Lung (tissue), 12 donors: Measurements from ENCODE around the gene CASK. TPM values are rescaled to one million over a fixed set of nuclear protein-coding genes. Genes with fewer than 3 reads are reported as not detected.

ENCODE experiments used
- ATAC-seq: fragments of 200-7000 bp; cut with Tn5 transposase; one replicate; pipeline ENCODE4 v1.9.1; 2020; ENCODE audit warnings: moderate number of reproducible peaks; ENCODE audit not compliant: insufficient read depth, low FRiP score
- DNase-seq, 3 donors: peaks; one replicate each; pipeline ENCODE4 v3.0.0-alpha.2; 2013 to 2017
- H3K27ac ChIP-seq, 2 donors: one replicate each; pipeline ENCODE4 v1.5.1; 2013; ENCODE audit warnings: mild to moderate bottlenecking in 2 of 2, moderate library complexity in 2 of 2, control low read depth in 1 of 2, inconsistent platforms in 1 of 2, low read depth in 1 of 2, low read length in 1 of 2
- H3K27me3 ChIP-seq, 3 donors: one replicate each; pipeline ENCODE4 v1.5.1; 2013; ENCODE audit warnings: low read length in 2 of 3; ENCODE audit not compliant: control insufficient read depth in 3 of 3, insufficient read depth in 3 of 3
- H3K36me3 ChIP-seq, 4 donors: one replicate each; pipeline ENCODE4 v1.5.1; 2013; ENCODE audit warnings: low read length in 4 of 4, mild to moderate bottlenecking in 1 of 4, moderate library complexity in 1 of 4; ENCODE audit not compliant: control insufficient read depth in 4 of 4, insufficient read depth in 4 of 4
- H3K4me1 ChIP-seq, 5 donors: one replicate each; pipeline ENCODE4 v1.5.1; 2013; ENCODE audit warnings: low read length in 5 of 5, mild to moderate bottlenecking in 2 of 5, moderate library complexity in 1 of 5; ENCODE audit not compliant: control insufficient read depth in 5 of 5, insufficient read depth in 5 of 5
- H3K4me3 ChIP-seq: one replicate; pipeline ENCODE4 v1.5.1; 2013; ENCODE audit warnings: mild to moderate bottlenecking, control low read depth, moderate library complexity
- H3K9ac ChIP-seq, 2 donors: one replicate each; pipeline ENCODE4 v1.5.1; 2013; ENCODE audit warnings: low read length in 2 of 2, control low read depth in 1 of 2; ENCODE audit not compliant: insufficient read depth in 1 of 2
- H3K9me3 ChIP-seq, 4 donors: one replicate each; pipeline ENCODE4 v1.5.1; 2013; ENCODE audit warnings: low read length in 3 of 4, mild to moderate bottlenecking in 1 of 4, moderate library complexity in 1 of 4; ENCODE audit not compliant: control insufficient read depth in 4 of 4, insufficient read depth in 3 of 4
- WGBS, 2 donors: extraction: QIAGEN DNeasy Blood & Tissue Kit; methylation state at CpG; one replicate each; pipeline ENCODE4 v1.1.7; 2013; 5-methylcytosine and 5-hydroxymethylcytosine counted together
- polyA plus RNA-seq, 2 donors: library from polyadenylated mRNA; stranded (reverse); fragments of 200-250 nt; gene quantifications; one replicate each; pipeline ENCODE4 v1.2.1, GENCODE V29; 2013
- total RNA-seq, 2 donors: library from RNA; depleted of rRNA in 1 of 2; stranded (reverse); fragments of >200 nt in 1 of 2; gene quantifications; one replicate each; pipeline ENCODE4 v1.2.1, GENCODE V29; 2014 to 2021
- TF ChIP-seq, protein P1 (sequence below): IDR thresholded peaks from 2 replicates; pipeline ENCODE4 v1.5.1; 2012; ENCODE audit warnings: mild to moderate bottlenecking; ENCODE audit errors: control extremely low read depth, extremely low read depth
- donor health status: control.
- donor health status: control.
- donor health status: Bipolar disorder and iron deficiency.
- donor health status: healthy.
- donor health status: DM: yes; HTN: yes; CAD: no.

Gene CASK
- total and polyA plus RNA-seq, 4 donors, result 8.2 to 68.1 (median 30.6) TPM

DNA sequence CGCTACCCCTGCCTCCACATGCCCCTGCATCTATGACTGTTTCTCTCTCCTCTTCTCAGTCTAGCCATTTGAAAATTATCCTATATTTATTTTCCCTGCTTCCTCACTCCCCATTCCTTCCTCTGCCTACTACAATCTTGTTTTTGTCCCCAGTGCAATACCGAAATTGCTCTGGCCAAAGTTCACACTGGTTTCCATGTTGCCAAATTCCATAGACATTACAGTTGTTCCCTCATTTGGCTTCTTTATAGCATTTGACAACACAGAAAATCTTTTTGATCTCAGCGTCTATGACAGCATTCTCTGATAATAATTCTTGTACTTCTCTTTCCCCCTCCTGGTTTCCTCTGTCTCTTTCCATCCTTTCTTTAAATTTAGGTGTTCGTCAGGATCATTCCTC, 100.0 kb downstream of the CASK start:
- no peak overlapping the region for H3K4me3 ChIP-seq
- DNase-seq, result no peak
- no peaks in the 10 kb centered on the region for H3K36me3 ChIP-seq
- no peaks in the 10 kb centered on the region for H3K9me3 ChIP-seq
- H3K4me1 ChIP-seq, result peaks cover 0 to 3% (median 0%) of the 10 kb centered on the region in 5 donors
- 67 to 87% methylated on average over 4 of the region's 4 CpGs for WGBS, 2 donors
- H3K27me3 ChIP-seq, result peaks cover 0 to 13% (median 0%) of the 10 kb centered on the region in 3 donors
- H3K27ac ChIP-seq, result no peak overlapping the region
- TF ChIP-seq, protein P1, sequence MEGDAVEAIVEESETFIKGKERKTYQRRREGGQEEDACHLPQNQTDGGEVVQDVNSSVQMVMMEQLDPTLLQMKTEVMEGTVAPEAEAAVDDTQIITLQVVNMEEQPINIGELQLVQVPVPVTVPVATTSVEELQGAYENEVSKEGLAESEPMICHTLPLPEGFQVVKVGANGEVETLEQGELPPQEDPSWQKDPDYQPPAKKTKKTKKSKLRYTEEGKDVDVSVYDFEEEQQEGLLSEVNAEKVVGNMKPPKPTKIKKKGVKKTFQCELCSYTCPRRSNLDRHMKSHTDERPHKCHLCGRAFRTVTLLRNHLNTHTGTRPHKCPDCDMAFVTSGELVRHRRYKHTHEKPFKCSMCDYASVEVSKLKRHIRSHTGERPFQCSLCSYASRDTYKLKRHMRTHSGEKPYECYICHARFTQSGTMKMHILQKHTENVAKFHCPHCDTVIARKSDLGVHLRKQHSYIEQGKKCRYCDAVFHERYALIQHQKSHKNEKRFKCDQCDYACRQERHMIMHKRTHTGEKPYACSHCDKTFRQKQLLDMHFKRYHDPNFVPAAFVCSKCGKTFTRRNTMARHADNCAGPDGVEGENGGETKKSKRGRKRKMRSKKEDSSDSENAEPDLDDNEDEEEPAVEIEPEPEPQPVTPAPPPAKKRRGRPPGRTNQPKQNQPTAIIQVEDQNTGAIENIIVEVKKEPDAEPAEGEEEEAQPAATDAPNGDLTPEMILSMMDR, result no peak
- H3K9ac ChIP-seq, result no peak overlapping the region
- no peak for ATAC-seq

DNA sequence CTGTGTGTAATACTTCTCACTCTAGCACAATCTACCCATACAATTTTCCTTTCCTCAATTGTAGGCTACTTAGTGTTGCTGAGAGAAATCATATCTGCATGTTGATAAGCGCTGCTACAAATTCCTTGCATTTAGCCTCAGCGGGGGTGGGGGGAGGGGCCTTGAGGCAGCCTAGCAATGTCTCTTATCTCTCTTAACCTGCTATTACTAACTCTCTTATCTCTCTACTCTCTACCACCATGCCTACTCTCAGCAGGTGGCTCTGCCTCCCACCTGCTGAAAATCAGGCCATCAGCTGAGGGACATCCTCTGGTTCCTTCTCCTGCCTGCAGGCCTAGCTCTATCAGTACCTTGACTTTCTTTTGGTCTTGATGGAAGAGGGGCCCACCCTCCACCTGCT, 100.5 kb downstream of the CASK start:
- H3K9ac ChIP-seq, result no peak overlapping the region
- no peak overlapping the region for H3K27ac ChIP-seq
- peaks cover 0 to 3% (median 0%) of the 10 kb centered on the region in 5 donors for H3K4me1 ChIP-seq
- H3K4me3 ChIP-seq, result no peak overlapping the region
- no peaks in the 10 kb centered on the region for H3K9me3 ChIP-seq
- no peaks in the 10 kb centered on the region for H3K36me3 ChIP-seq
- 80 to 96% methylated on average over 2 of the region's 2 CpGs for WGBS, 2 donors
- peaks cover 0 to 9% (median 0%) of the 10 kb centered on the region in 3 donors for H3K27me3 ChIP-seq
- TF ChIP-seq, protein P1, result no peak
- no peak for DNase-seq
- ATAC-seq, result no peak

DNA sequence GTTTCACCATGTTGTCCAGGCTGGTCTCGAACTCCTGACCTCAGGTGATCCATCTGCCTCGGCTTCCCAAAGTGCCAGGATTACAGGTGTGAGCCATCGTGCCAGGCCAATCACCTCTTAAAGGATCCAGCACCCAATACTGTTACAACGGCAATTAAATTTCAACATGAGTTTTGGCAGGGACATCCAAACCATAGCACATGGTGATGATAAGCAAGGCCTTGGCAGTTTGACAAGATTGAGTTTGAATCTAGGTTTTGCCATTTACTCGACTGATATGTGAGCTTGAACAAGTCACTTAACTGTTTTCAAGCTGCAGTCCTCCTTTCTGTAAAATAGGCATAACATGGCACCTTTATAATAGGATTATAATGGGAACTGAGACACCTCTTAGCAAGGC, 115.3 kb downstream of the CASK start:
- TF ChIP-seq, protein P1, result no peak
- 86 to 96% methylated on average over 5 of the region's 5 CpGs for WGBS, 2 donors
- no peaks in the 10 kb centered on the region for H3K4me1 ChIP-seq
- no peak overlapping the region for H3K27ac ChIP-seq
- no peak overlapping the region for H3K4me3 ChIP-seq
- H3K36me3 ChIP-seq, result no peaks in the 10 kb centered on the region
- DNase-seq, result no peak
- ATAC-seq, result no peak
- no peak overlapping the region for H3K9ac ChIP-seq
- H3K9me3 ChIP-seq, result peaks cover 0 to 5% (median 0%) of the 10 kb centered on the region in 4 donors
- peaks cover 0 to 2% (median 0%) of the 10 kb centered on the region in 3 donors for H3K27me3 ChIP-seq

DNA sequence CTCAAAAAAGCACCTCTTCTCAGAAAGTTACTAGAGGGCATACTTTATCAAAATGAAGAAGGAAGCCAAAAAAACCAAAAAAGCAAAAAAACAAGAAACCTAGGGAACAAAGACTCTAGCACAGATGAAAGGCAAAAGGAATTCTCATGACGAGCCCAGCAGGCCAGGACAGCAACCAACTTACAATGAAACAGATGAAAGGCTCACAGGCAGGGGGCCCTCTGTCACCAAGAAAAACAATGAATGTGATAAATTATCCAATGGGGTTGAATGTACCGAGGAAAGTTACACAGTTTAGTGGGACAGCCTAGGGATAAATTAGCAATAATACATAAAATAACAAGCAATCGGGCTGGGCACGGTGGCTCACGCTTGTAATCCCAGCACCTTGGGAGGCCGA, 120.4 kb downstream of the CASK start:
- peaks cover 0 to 2% (median 0%) of the 10 kb centered on the region in 3 donors for H3K27me3 ChIP-seq
- no peak overlapping the region for H3K4me3 ChIP-seq
- no peak overlapping the region for H3K9ac ChIP-seq
- ATAC-seq (no peak), DNase-seq (no peak)
- peaks cover 0 to 2% (median 0%) of the 10 kb centered on the region in 4 donors for H3K9me3 ChIP-seq
- H3K27ac ChIP-seq, result no peak overlapping the region
- TF ChIP-seq, protein P1, result no peak
- H3K4me1 ChIP-seq, result no peaks in the 10 kb centered on the region
- H3K36me3 ChIP-seq, result no peaks in the 10 kb centered on the region
- 77 to 79% methylated on average over 6 of the region's 6 CpGs for whole genome bisulfite sequencing, 2 donors
